ENCODE measurements around the gene RRP8.

The RRP8 gene

DNA sequence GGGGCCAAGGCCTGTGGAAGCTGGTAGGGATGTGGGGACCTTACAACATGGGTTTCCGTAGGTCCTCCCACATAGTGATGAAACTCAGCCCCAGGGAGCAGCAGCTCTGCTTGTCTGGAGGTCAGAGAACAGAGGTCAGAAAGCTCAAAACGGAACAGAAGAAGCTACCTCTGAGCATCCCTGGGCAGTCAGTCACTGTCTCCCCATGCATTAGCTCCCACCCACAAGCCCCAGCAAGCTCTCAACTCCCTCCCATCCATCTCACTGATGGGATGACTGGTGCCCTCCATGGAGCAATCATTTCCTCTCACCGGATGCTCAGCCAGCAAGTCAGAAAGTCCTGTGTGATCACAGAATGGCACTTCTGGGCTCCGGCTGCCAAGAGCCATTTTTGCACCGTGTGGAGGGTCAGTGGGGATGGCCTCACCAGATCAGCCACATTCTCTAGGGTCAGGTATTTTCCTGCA, 13.9 kb upstream of the RRP8 start:
- no peak for DNase-seq (ENCODE audit: low read depth)

- no peak for DNase-seq (ENCODE audit: low read depth)
These were observed 13.3 kb upstream of the RRP8 start for GRCh38 chr11:6616596-6617250.

- no peak for DNase-seq (ENCODE audit: low read depth)
These were observed 12.6 kb upstream of the RRP8 start for GRCh38 chr11:6615882-6616585.

DNA sequence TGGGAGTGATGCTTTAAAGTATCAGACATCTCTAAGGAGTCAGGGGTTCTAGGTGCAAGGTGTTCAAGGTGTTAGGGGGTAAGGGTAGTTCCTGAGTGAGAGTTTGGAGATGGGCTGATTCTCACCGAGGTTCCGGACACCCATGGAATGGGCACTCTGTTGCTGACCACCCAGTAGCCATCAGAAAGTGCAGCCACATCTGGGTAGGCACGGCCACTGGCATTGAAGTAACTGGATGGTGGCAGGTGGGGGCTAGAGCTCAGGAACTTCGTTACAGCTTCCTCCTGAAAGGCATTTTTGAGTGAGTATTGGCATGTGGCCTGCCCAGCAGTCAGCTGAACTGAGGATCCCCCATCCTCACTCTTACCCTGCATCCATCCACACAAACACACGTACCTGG, 11.6 kb upstream of the RRP8 start:
- DNase-seq (ENCODE audit: low read depth): no peak

GRCh38 chr11:6614446-6614845, 11.0 kb upstream of the RRP8 start:
- DNase-seq (ENCODE audit: low read depth): no peak

- DNase-seq (ENCODE audit: low read depth): no peak
These were observed 10.1 kb upstream of the RRP8 start for GRCh38 chr11:6613496-6613895.

DNA sequence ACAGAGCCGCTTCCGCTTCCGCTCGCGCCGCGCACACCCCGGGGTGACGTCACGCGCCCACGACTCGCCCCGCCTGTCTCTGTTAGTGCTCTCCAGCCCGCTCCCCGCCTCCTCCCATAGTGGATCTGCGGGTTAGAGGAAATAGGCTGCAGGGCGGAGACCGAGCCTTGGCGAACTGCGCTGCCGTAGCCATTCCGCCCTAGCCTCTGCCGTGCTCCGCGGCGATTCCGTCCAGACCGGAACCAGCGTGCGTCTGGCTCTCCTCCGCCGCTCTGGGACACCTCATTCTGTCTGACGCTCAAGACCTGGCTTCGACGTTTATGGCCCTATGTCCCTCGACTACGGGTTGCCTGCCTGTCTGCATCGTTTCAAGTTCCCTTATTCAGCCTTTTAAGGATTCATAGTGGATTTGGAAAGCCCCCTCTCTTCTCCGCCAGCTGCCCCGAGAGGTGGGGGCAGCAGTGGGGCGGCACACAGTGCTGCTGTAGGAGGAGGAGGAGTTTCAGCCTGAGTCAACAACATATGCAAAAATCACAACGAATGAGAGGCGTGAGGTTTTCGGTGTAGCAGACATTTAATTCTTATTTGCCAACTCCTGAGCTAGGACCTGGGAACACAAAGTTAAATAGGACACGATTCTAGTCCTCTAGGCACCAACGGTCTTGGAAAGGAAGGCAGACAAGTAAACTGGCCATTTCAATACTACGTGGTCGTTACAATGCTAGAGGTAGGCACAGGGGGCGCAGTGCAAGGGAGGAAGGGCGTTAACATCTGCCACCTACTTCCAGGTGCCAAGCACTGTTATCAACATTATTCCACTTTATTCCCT, 9.0 kb upstream of the RRP8 start, which contains the start of gene TAF10:
Gene TAF10, minus strand, starts transcription at position 4 of the 829 bp plus-strand sequence. CDS start 27 bp downstream, outside the sequence.
- DNase-seq (ENCODE audit: low read depth): peak; percentile 92

DNA sequence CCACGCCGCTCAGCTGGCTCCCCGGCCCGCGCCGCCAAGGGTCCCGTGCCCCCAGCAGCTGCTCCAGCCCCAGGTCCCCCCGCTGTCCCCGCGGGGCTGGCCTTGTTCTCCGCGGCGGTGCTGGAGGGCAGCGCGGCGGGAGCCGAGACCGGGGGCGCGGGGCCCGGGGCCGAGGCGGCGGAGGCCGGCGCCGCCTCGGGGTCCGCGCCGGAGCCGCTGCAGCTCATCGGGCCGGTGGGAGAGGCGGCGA, 8.5 kb upstream of the RRP8 start:
- no peak for DNase-seq (ENCODE audit: low read depth)

GRCh38 chr11:6611092-6611962, 7.9 kb upstream of the RRP8 start:
- DNase-seq (ENCODE audit: low read depth): no peak

GRCh38 chr11:6610591-6610990, 7.2 kb upstream of the RRP8 start:
- DNase-seq (ENCODE audit: low read depth): no peak

DNA sequence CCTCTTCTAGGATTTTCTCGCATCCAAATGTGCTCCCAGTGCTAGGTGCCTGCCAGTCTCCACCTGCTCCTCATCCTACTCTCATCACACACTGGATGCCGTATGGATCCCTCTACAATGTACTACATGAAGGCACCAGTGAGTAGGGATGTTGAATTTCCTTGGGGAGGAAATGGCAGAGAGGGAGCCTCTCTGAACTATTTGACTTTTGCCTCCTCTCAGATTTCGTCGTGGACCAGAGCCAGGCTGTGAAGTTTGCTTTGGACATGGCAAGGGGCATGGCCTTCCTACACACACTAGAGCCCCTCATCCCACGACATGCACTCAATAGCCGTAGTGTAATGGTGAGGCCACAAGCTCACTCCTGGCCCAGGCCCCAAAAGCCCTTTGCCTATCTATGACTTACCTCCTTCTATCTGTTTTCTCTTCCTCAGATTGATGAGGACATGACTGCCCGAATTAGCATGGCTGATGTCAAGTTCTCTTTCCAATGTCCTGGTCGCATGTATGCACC, 6.1 kb upstream of the RRP8 start:
- DNase-seq (ENCODE audit: low read depth): no peak

DNA sequence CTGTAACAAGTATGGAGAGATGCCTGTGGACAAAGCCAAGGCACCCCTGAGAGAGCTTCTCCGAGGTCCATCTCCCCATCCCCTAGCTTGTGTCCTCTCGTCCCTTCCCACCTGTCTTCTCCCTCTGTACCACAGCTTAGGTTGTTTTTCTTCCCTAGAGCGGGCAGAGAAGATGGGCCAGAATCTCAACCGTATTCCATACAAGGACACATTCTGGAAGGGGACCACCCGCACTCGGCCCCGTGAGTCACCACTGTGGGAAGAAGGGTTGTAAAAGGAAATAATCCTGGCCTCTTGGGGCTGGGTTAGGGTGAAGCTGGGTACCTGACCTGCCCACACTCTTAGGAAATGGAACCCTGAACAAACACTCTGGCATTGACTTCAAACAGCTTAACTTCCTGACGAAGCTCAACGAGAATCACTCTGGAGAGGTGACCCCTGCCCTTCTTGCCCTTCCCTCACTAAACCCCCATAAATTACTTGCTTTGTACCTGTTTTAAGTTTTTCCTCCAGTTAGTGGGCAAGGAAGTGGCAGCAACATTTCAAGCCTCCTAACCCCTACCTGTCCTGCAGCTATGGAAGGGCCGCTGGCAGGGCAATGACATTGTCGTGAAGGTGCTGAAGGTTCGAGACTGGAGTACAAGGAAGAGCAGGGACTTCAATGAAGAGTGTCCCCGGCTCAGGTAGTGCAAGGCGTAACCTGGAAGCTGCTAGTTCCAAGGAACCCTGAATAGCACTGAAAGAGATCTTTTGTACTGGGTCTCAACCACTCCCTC, 5.5 kb upstream of the RRP8 start:
- DNase-seq (ENCODE audit: low read depth): no peak

DNA sequence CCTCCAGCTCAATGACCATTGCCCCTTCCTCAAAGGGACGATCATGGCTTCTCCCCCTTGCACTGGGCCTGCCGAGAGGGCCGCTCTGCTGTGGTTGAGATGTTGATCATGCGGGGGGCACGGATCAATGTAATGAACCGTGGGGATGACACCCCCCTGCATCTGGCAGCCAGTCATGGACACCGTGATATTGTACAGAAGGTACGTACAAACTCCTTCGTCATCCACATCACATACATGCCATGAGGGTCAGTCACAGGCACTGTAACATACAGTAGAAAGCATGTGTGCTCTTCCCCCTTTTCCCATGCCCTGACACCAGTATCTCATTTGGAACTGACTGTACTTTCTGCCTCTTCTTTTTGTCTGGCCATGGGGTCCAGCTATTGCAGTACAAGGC, 4.6 kb upstream of the RRP8 start:
- DNase-seq (ENCODE audit: low read depth): no peak

GRCh38 chr11:6607190-6607795, 3.9 kb upstream of the RRP8 start:
- DNase-seq (ENCODE audit: low read depth): no peak

GRCh38 chr11:6606471-6607189, 3.2 kb upstream of the RRP8 start:
- peak; percentile 29 for DNase-seq (ENCODE audit: low read depth)

DNA sequence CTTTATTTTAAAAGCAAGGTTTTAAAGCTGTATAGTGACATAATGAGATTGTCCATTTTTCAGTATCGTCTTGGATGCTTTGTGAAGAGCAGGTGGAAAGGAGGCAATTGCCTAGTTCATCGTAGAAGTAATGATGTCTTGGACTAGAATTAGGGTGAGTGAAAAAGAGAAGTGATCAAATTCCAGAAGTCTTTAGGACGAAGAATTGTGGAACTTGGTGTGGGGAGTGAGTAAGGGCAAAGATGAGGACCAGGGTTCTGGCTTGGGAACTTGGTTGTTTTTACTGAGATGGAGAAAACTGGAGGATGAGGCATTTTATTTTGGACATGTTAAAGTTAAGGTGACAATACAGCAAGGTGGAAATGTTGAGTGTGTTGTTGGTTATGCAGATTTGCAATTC, 1.4 kb upstream of the RRP8 start:
- DNase-seq (ENCODE audit: low read depth): no peak

GRCh38 chr11:6604081-6604626, 738 bp upstream of the RRP8 start:
- DNase-seq (ENCODE audit: low read depth): peak; percentile 29

DNA sequence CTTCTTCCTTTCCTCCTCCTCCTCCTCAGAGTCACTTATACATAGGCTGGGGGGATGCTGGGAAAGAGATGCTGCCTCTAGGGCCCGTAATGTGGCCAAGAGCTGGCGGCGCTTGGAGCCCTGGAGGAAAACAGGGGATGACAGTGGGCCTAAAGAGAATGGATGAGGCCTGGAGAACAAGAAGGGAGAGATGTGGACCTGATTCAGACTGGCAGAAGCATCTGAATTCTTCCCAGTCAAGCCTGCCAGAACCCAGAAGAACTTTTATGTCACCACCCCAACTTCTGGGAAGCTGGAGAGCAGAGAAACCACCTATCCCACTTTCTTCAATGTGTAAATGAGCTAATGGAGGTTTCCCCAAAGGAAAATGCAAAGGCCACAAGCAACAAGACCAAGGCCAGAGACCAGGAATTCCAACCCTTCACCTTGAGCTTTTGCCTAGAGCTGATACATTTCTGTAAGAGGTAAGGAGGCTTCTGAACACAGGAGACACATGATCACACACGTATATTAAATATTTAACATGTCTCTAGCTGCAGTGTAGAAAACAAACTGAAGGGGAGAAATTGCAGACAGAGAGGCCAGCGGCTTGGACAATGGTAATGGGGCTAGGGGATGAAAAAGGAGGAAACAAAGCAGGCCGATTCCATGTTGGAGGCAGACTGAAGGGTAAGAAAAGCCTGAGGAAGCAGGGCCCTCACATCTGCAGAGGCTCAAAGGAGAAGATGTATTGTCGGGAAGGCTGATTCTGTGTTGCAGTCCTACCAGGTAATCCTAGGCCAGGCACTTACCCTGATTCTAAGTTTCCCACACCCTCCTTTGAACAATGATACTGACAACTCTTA, 1.1 kb downstream of the RRP8 start:
- no peak for DNase-seq (ENCODE audit: low read depth)

DNA sequence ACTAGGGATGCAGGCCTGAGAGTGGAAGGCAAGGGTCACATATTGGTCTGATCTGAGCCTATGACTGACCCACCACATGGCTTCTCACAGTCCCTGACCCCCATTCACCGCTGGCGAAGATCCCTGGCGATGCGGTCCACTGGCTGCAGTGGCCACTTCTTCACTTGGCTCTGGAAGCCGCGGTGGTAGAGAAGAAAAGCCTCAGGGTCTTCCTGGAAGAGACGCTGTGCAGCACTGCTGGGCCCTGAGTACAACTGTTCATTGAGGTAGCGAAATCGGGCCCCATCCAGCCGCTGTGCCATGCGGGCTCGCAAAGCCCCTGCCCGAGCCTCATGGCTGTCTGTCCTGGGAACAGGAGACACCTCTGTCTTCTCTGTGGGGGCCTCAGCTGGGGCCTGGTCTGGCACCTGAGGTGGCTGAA, 2.4 kb downstream of the RRP8 start:
- no peak for DNase-seq (ENCODE audit: low read depth)

Measured in activated T-cell treated with anti-CD3 and anti-CD28 coated beads for 24 hours (primary cell).